HepG2 (cell line): ENCODE data around the gene PPP2R5D. TPM values are rescaled to one million over a fixed set of nuclear protein-coding genes. Genes with fewer than 3 reads are reported as not detected.
A peak's percentile ranks its signal among the peaks of the same experiment; 100 is the strongest.

Source experiments
- FOSL1 ChIP-seq: sonication (generic); formaldehyde crosslinking; IDR thresholded peaks from 2 replicates; pipeline ENCODE4 v1.9.0; 2021; ENCODE audit warnings: missing genetic modification reagents, borderline replicate concordance
- FOXA1 ChIP-seq, 2 experiments: fragments of 450-650 bp in 1 of 2; sonication (generic) in 1 of 2; formaldehyde crosslinking in 1 of 2; IDR thresholded peaks; 2 replicates each; pipeline versions ENCODE4 v1.4.0 to v1.6.1; 2016 to 2020; ENCODE audit warnings: missing genetic modification reagents in 1 of 2
- MATR3 ChIP-seq: sonication (generic); formaldehyde crosslinking; IDR thresholded peaks from 2 replicates; pipeline ENCODE4 v1.4.0; 2020; ENCODE audit warnings: missing genetic modification reagents
- NCOA2 ChIP-seq: sonication (generic); formaldehyde crosslinking; IDR thresholded peaks from 2 replicates; pipeline ENCODE4 v1.8.0; 2022; ENCODE audit warnings: inconsistent platforms
- NKX3-1 ChIP-seq: sonication (generic); formaldehyde crosslinking; IDR thresholded peaks from 2 replicates; pipeline ENCODE4 v1.5.0; 2020; ENCODE audit warnings: missing genetic modification reagents
- PHF21A ChIP-seq: sonication (generic); formaldehyde crosslinking; IDR thresholded peaks from 2 replicates; pipeline ENCODE4 v1.5.0; 2020; ENCODE audit warnings: mild to moderate bottlenecking, missing genetic modification reagents
- STAG1 ChIP-seq: sonication (generic); formaldehyde crosslinking; IDR thresholded peaks from 2 replicates; pipeline ENCODE4 v1.4.0; 2020; ENCODE audit warnings: missing genetic modification reagents
- TAF15 ChIP-seq: fragments of 200-400 bp; formaldehyde crosslinking; IDR thresholded peaks from one replicate; pipeline ENCODE4 v1.6.1; 2018; ENCODE audit warnings: mild to moderate bottlenecking, low read depth, low read length; ENCODE audit not compliant: poor library complexity, severe bottlenecking
- TBX3 ChIP-seq: fragments of 450-650 bp; IDR thresholded peaks from 2 replicates; pipeline ENCODE4 v1.6.1; 2017; ENCODE audit warnings: antibody characterized with exemption, mild to moderate bottlenecking, inconsistent platforms, borderline replicate concordance
- U2AF1 ChIP-seq: fragments of 200-400 bp; formaldehyde crosslinking; optimal IDR thresholded peaks from 2 replicates; pipeline ENCODE3; 2017; ENCODE audit warnings: mild to moderate bottlenecking, low read depth, low read length
- ZC3H13 ChIP-seq: sonication (generic); formaldehyde crosslinking; IDR thresholded peaks from 2 replicates; pipeline ENCODE4 v1.8.1; 2023; ENCODE audit warnings: mild to moderate bottlenecking, missing genetic modification reagents, moderate library complexity
- ZNF224 ChIP-seq: sonication (generic); formaldehyde crosslinking; IDR thresholded peaks from 2 replicates; pipeline ENCODE4 v1.5.0; 2020; ENCODE audit warnings: mild to moderate bottlenecking, missing genetic modification reagents
- ZNF709 ChIP-seq: sonication (generic); formaldehyde crosslinking; IDR thresholded peaks from 2 replicates; pipeline ENCODE4 v1.5.0; 2020; ENCODE audit warnings: mild to moderate bottlenecking, missing genetic modification reagents
- polyA plus RNA-seq, 8 experiments: library from polyadenylated mRNA; depleted of rRNA in 3 of 8; stranded (reverse) in 7 of 8; unstranded in 1 of 8; fragments of >200 nt; fragmentation: Illumina TruSeq in 4 of 8; extraction: Trizol in 4 of 8; gene quantifications; 2 replicates each; pipeline versions ENCODE4 v1.2.1 to v1.2.3, GENCODE V29; 2011 to 2016; ENCODE audit warnings: low read depth in 4 of 8, missing spikeins in 1 of 8, mixed read lengths in 1 of 8; ENCODE audit not compliant: insufficient read depth in 1 of 8
- total RNA-seq, 5 experiments: library from RNA; depleted of rRNA; stranded (reverse); fragments of >200 nt; fragmentation: Illumina TruSeq; extraction: Trizol; gene quantifications; 2 replicates each; pipeline ENCODE4 v1.2.3, GENCODE V29; 2016; ENCODE audit warnings: low read depth in 1 of 5
- TF ChIP-seq, protein P1 (sequence below): sonication (generic); formaldehyde crosslinking; IDR thresholded peaks from 2 replicates; pipeline ENCODE4 v1.4.0; 2020; ENCODE audit warnings: mild to moderate bottlenecking, low read depth, missing genetic modification reagents
- TF ChIP-seq, protein P2 (sequence below): IDR thresholded peaks from 2 replicates; pipeline ENCODE4 v1.6.1; 2012; ENCODE audit warnings: inconsistent platforms
- TF ChIP-seq, protein P3 (sequence below): sonication (generic); formaldehyde crosslinking; IDR thresholded peaks from 2 replicates; pipeline ENCODE4 v1.9.0; 2021; ENCODE audit warnings: missing genetic modification reagents, mild to moderate bottlenecking, borderline replicate concordance
- TF ChIP-seq, protein P4 (sequence below): sonication (generic); formaldehyde crosslinking; IDR thresholded peaks from 2 replicates; pipeline ENCODE4 v1.4.0; 2020; ENCODE audit warnings: missing genetic modification reagents
- TF ChIP-seq, protein P5 (sequence below): sonication (generic); formaldehyde crosslinking; IDR thresholded peaks from 2 replicates; pipeline ENCODE4 v1.8.0; 2022; ENCODE audit warnings: missing genetic modification reagents, mild to moderate bottlenecking, borderline replicate concordance
- TF ChIP-seq, protein P6 (sequence below): IDR thresholded peaks from 2 replicates; pipeline ENCODE4 v1.6.1; 2016; ENCODE audit warnings: missing compliant biosample characterization, missing genetic modification reagents, borderline replicate concordance

The PPP2R5D gene
- total and polyA plus RNA-seq, 2 of the 13 experiments (the other 11 are each of a cell fraction or from before 2014, with no cell fraction given) = 53.7 to 60.4 TPM

DNA sequence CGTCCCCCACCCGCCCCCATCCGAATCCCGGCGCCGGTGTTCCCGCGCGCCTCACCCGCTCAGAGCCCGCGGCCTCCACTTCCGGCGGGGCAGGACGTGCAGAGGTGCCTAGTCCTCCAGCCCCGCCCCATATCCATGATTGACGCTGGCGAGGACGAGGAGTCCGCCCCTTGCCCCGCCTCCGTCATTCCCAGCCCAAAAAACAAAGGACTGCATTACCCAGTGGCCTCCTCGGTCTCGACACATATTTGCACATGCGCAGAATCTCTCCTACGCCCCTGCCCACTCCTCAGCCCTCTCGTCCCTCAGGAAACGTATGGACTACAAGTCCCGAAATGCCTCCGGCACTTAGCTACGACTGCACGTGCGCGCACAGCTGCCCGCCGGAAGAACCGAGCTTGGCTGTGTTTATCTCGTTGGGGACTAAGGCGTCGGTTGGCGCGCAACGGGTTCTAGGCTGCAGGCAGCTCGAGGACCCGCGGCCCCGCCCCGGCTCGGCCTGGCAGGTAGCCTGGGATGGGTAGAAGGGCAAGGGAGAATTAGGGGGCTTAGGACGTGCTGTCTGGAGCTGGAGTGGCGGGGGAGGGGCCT, 29.6 kb downstream of the PPP2R5D start, which contains the start of the genes KLHDC3 and MEA1 (continued):
- no peak for TF ChIP-seq U2AF1
- TF ChIP-seq, protein P1, sequence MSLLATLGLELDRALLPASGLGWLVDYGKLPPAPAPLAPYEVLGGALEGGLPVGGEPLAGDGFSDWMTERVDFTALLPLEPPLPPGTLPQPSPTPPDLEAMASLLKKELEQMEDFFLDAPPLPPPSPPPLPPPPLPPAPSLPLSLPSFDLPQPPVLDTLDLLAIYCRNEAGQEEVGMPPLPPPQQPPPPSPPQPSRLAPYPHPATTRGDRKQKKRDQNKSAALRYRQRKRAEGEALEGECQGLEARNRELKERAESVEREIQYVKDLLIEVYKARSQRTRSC (CRISPR knock-in tag) = no peak
- TF ChIP-seq FOXA1 (IDR thresholded peaks at IDR 0.05) = no peak
- peak; percentile 66 for TF ChIP-seq FOXA1 (CRISPR knock-in tag; IDR thresholded peaks at IDR 0.05)
- TF ChIP-seq, protein P2, sequence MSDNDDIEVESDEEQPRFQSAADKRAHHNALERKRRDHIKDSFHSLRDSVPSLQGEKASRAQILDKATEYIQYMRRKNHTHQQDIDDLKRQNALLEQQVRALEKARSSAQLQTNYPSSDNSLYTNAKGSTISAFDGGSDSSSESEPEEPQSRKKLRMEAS = peak; percentile 97
- TF ChIP-seq PHF21A (CRISPR knock-in tag) = peak; percentile 54; the same call in 1 of the 2 replicates
- TF ChIP-seq, protein P3, sequence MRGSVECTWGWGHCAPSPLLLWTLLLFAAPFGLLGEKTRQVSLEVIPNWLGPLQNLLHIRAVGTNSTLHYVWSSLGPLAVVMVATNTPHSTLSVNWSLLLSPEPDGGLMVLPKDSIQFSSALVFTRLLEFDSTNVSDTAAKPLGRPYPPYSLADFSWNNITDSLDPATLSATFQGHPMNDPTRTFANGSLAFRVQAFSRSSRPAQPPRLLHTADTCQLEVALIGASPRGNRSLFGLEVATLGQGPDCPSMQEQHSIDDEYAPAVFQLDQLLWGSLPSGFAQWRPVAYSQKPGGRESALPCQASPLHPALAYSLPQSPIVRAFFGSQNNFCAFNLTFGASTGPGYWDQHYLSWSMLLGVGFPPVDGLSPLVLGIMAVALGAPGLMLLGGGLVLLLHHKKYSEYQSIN = no peak
- TF ChIP-seq STAG1 (CRISPR knock-in tag) = no peak
- TF ChIP-seq NKX3-1 = 0 out of 2 replicates have a peak, but pooled peaks have one; percentile 29
- TF ChIP-seq, protein P4, sequence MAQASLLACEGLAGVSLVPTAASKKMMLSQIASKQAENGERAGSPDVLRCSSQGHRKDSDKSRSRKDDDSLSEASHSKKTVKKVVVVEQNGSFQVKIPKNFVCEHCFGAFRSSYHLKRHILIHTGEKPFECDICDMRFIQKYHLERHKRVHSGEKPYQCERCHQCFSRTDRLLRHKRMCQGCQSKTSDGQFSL (CRISPR knock-in tag) = no peak
- TF ChIP-seq NCOA2 = peak; percentile 23; the same call in 1 of the 2 replicates
- no peak for TF ChIP-seq FOSL1 (CRISPR knock-in tag)
- TF ChIP-seq MATR3 (CRISPR knock-in tag) = no peak
- 0 out of 2 replicates have a peak, but pooled peaks have one; percentile 43 for TF ChIP-seq ZNF709 (CRISPR knock-in tag)
- TF ChIP-seq, protein P5, sequence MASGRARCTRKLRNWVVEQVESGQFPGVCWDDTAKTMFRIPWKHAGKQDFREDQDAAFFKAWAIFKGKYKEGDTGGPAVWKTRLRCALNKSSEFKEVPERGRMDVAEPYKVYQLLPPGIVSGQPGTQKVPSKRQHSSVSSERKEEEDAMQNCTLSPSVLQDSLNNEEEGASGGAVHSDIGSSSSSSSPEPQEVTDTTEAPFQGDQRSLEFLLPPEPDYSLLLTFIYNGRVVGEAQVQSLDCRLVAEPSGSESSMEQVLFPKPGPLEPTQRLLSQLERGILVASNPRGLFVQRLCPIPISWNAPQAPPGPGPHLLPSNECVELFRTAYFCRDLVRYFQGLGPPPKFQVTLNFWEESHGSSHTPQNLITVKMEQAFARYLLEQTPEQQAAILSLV (CRISPR knock-in tag) = no peak; the same call in 1 of the 2 replicates
- TF ChIP-seq, protein P6, sequence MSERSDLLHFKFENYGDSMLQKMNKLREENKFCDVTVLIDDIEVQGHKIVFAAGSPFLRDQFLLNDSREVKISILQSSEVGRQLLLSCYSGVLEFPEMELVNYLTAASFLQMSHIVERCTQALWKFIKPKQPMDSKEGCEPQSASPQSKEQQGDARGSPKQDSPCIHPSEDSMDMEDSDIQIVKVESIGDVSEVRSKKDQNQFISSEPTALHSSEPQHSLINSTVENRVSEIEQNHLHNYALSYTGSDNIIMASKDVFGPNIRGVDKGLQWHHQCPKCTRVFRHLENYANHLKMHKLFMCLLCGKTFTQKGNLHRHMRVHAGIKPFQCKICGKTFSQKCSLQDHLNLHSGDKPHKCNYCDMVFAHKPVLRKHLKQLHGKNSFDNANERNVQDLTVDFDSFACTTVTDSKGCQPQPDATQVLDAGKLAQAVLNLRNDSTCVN = peak; percentile 66; the same call in 1 of the 2 replicates
- TF ChIP-seq TBX3 = peak; percentile 27; the same call in 1 of the 2 replicates
- TF ChIP-seq ZNF224 (CRISPR knock-in tag) = no peak
- 0 out of 2 replicates have a peak, but pooled peaks have one; percentile 12 for TF ChIP-seq ZC3H13 (CRISPR knock-in tag)
- peak; percentile 35 for TF ChIP-seq TAF15
